GM12878 (cell line): ENCODE measurements around the gene HS1BP3. TPM values are rescaled to one million over a fixed set of nuclear protein-coding genes. Genes with fewer than 3 reads are reported as not detected.

ENCODE experiments used
- ATAC-seq: fragments of 200-7000 bp; cut with Tn5 transposase; 3 replicates; pipeline ENCODE4 v1.9.1; 2020; ENCODE audit warnings: mild to moderate bottlenecking, moderate library complexity
- BruUV-seq: library from RNA; stranded (reverse); fragments of 400-500 nt; replicated peaks from 2 replicates; lab custom pipeline; 2021; lab: Mats Ljungman, UMichigan
- CTCF ChIA-PET: fragments of 300-600 bp; sonication (Branson Sonifier 250); formaldehyde crosslinking; extraction: SDS; loops from one replicate; lab custom pipeline; 2021; ENCODE audit warnings: inconsistent platforms; lab: Yijun Ruan, JAX
- POLR2A ChIA-PET: fragments of 350-600 bp; formaldehyde crosslinking; extraction: SDS; loops from one replicate; lab custom pipeline; 2021; ENCODE audit warnings: inconsistent platforms; lab: Charles Lee
- RAD21 ChIA-PET: fragments of 300-600 bp; sonication (Branson Sonifier 250); formaldehyde crosslinking; loops from one replicate; lab custom pipeline; 2023; ENCODE audit warnings: antibody characterized with exemption; ENCODE audit not compliant: unreplicated experiment; lab: Charles Lee
- SMC1A ChIA-PET: fragments of 300-600 bp; sonication (Branson Sonifier 250); formaldehyde crosslinking; loops from one replicate; lab custom pipeline; 2023; ENCODE audit not compliant: unreplicated experiment, uncharacterized antibody; lab: Charles Lee
- DNase-seq: peaks from one replicate; pipeline ENCODE4 v3.0.0-alpha.2; 2011; ENCODE audit warnings: low read depth, low spot score
- FAIRE-seq: peaks from 3 replicates; lab custom pipeline; 2011; peaks lifted over from hg19 to GRCh38; lab: Jason Lieb, UNC
- H2AFZ ChIP-seq: 2 replicates; pipeline ENCODE4 v1.6.0; 2011; ENCODE audit warnings: low read depth, low read length, control low read depth; ENCODE audit not compliant: control insufficient read depth
- H3K27ac ChIP-seq: 2 replicates; pipeline ENCODE4 v1.5.1; 2011; ENCODE audit warnings: control low read depth; ENCODE audit not compliant: control insufficient read depth, insufficient read depth
- H3K27me3 ChIP-seq, 2 experiments: replicated peaks in 1 of 2; 2 replicates each; pipeline versions ENCODE4 v1.6.0 to v1.6.1; 2011; ENCODE audit warnings: low read length in 1 of 2; ENCODE audit not compliant: control insufficient read depth in 2 of 2, insufficient read depth in 2 of 2
- H3K36me3 ChIP-seq, 2 experiments: 2 replicates each; pipeline ENCODE4 v1.5.1; 2011; ENCODE audit warnings: low read length in 1 of 2; ENCODE audit not compliant: control insufficient read depth in 2 of 2, insufficient read depth in 2 of 2
- H3K4me1 ChIP-seq: 2 replicates; pipeline ENCODE4 v1.6.1; 2011; ENCODE audit warnings: mild to moderate bottlenecking, low read length, moderate library complexity, mixed read lengths; ENCODE audit not compliant: control insufficient read depth, insufficient read depth
- H3K4me2 ChIP-seq: 2 replicates; pipeline ENCODE4 v1.6.0; 2011; ENCODE audit warnings: control low read depth; ENCODE audit not compliant: control insufficient read depth, insufficient read depth
- H3K4me3 ChIP-seq: fragments of 200-600 bp; sonication (generic); 2 replicates; pipeline ENCODE4 v1.5.1; 2016
- H3K79me2 ChIP-seq: 2 replicates; pipeline ENCODE4 v1.6.0; 2011; ENCODE audit warnings: low read length; ENCODE audit not compliant: control insufficient read depth, insufficient read depth
- H3K9ac ChIP-seq: 2 replicates; pipeline ENCODE4 v1.8.0; 2011; ENCODE audit warnings: low read length, control low read depth, mixed read lengths; ENCODE audit not compliant: control insufficient read depth, insufficient read depth
- H3K9me3 ChIP-seq: replicated peaks from 3 replicates; pipeline ENCODE4 v1.5.1; 2011; ENCODE audit warnings: mild to moderate bottlenecking, low read length; ENCODE audit not compliant: control insufficient read depth, insufficient read depth
- H4K20me1 ChIP-seq: 2 replicates; pipeline ENCODE4 v1.6.0; 2011; ENCODE audit not compliant: control insufficient read depth, insufficient read depth
- ASH2L ChIP-seq: fragments of 300-600, 200-600 bp; sonication (generic); IDR thresholded peaks from 2 replicates; pipeline ENCODE4 v1.6.1; 2017; ENCODE audit warnings: low read depth, mild to moderate bottlenecking, borderline replicate concordance
- BMI1 ChIP-seq: fragments of 450-650 bp; IDR thresholded peaks from 2 replicates; pipeline ENCODE4 v1.6.1; 2016; ENCODE audit warnings: mild to moderate bottlenecking, moderate library complexity, borderline replicate concordance
- CBX5 ChIP-seq: sonication (generic); IDR thresholded peaks from 2 replicates; pipeline ENCODE4 v1.6.1; 2016; ENCODE audit warnings: low read depth, moderate library complexity, mild to moderate bottlenecking, inconsistent platforms
- CHD2 ChIP-seq: IDR thresholded peaks from 2 replicates; pipeline ENCODE4 v1.6.1; 2011; ENCODE audit warnings: low read depth, low read length, improper control_type of control experiment, borderline replicate concordance
- HCFC1 ChIP-seq: fragments of 150-350 bp; IDR thresholded peaks from 2 replicates; pipeline ENCODE4 v1.6.1; 2014; ENCODE audit warnings: low read length
- HDAC6 ChIP-seq: fragments of 200-600 bp; sonication (generic); IDR thresholded peaks from one replicate; pipeline ENCODE4 v1.8.0; 2017; ENCODE audit warnings: antibody characterized with exemption; ENCODE audit not compliant: unreplicated experiment
- SMAD1 ChIP-seq: fragments of 450-650 bp; IDR thresholded peaks from 2 replicates; pipeline ENCODE4 v1.6.1; 2018; ENCODE audit warnings: mild to moderate bottlenecking, low read depth; ENCODE audit not compliant: partially characterized antibody
- SMAD5 ChIP-seq: IDR thresholded peaks from 2 replicates; pipeline ENCODE4 v1.6.1; 2016; ENCODE audit warnings: antibody characterized with exemption, low read depth
- SMC3 ChIP-seq: IDR thresholded peaks from 2 replicates; pipeline ENCODE4 v1.6.1; 2011; ENCODE audit warnings: low read length, improper control_type of control experiment, borderline replicate concordance
- SPI1 ChIP-seq: IDR thresholded peaks from 2 replicates; pipeline ENCODE4 v1.6.1; 2011; ENCODE audit warnings: low read depth, mild to moderate bottlenecking, low read length, moderate library complexity, borderline replicate concordance; ENCODE audit not compliant: insufficient read depth
- SREBF1 ChIP-seq: IDR thresholded peaks from 2 replicates; pipeline ENCODE4 v1.6.1; 2012; ENCODE audit warnings: mild to moderate bottlenecking, low read length
- SUPT20H ChIP-seq: IDR thresholded peaks from 2 replicates; pipeline ENCODE4 v1.6.1; 2011; ENCODE audit warnings: low read depth, mild to moderate bottlenecking, low read length, moderate library complexity, borderline replicate concordance; ENCODE audit not compliant: control insufficient read depth
- ZNF384 ChIP-seq: IDR thresholded peaks from 2 replicates; pipeline ENCODE4 v1.6.1; 2012; ENCODE audit warnings: low read depth, mild to moderate bottlenecking, low read length, improper control_type of control experiment, borderline replicate concordance
- ZZZ3 ChIP-seq: IDR thresholded peaks from 2 replicates; pipeline ENCODE4 v1.6.1; 2011; ENCODE audit warnings: low read depth; ENCODE audit not compliant: control insufficient read depth, insufficient read length
- WGBS: methylation state at CpG from one replicate; pipeline ENCODE4 v1.1.6; 2016; ENCODE audit warnings: low lambda C conversion rate; ENCODE audit not compliant: insufficient replicate concordance, insufficient coverage; ENCODE audit errors: missing lambda C conversion rate; 5-methylcytosine and 5-hydroxymethylcytosine counted together
- in situ Hi-C: fragments of 300-500 bp; cut with MboI; formaldehyde crosslinking; loops from 9 replicates; pipeline ENCODE4 v1.14.3; 2018; ENCODE audit warnings: mixed read lengths
- intact Hi-C: fragments of 100-400 bp; cut with micrococcal nuclease; formaldehyde crosslinking; loops from one replicate; pipeline ENCODE4 v1.14.2; 2022; ENCODE audit not compliant: unreplicated experiment
- polyA plus RNA-seq, 11 experiments: library from polyadenylated mRNA; depleted of rRNA in 4 of 11; unstranded in 6 of 11; stranded (reverse) in 5 of 11; fragments of >200 nt; fragmentation: Nextera tagmentation in 4 of 11; fragmentation: Illumina TruSeq in 1 of 11; extraction: Ambion mirVana in 4 of 11; extraction: Trizol in 1 of 11; gene quantifications; 1 replicate in 1 of 11; 2 replicates in 10 of 11; pipeline versions ENCODE4 v1.2.1 to v1.2.3, GENCODE V29; 2011 to 2016; ENCODE audit warnings: inconsistent platforms in 2 of 11, missing spikeins in 2 of 11, low read depth in 1 of 11
- total RNA-seq, 4 experiments: library from RNA; depleted of rRNA in 3 of 4; stranded (reverse); fragments of >200 nt in 3 of 4; fragmentation: Illumina TruSeq in 1 of 4; extraction: Trizol in 1 of 4; gene quantifications; 2 replicates each; pipeline versions ENCODE4 v1.2.1 to v1.2.3, GENCODE V29; 2013 to 2021
- TF ChIP-seq, protein P1 (sequence below): IDR thresholded peaks from 2 replicates; pipeline ENCODE4 v1.6.1; 2012; ENCODE audit warnings: improper control_type of control experiment, low read depth, low read length; ENCODE audit not compliant: insufficient replicate concordance
- TF ChIP-seq, protein P2 (sequence below): IDR thresholded peaks from 2 replicates; pipeline ENCODE4 v1.6.1; 2012; ENCODE audit warnings: low read depth, low read length, improper control_type of control experiment

The HS1BP3 gene
- total and polyA plus RNA-seq, 10 of the 15 experiments (the other 5 are each of a cell fraction or from before 2014, with no cell fraction given) = 0.47 to 7.2 (median 4.6) TPM

DNA sequence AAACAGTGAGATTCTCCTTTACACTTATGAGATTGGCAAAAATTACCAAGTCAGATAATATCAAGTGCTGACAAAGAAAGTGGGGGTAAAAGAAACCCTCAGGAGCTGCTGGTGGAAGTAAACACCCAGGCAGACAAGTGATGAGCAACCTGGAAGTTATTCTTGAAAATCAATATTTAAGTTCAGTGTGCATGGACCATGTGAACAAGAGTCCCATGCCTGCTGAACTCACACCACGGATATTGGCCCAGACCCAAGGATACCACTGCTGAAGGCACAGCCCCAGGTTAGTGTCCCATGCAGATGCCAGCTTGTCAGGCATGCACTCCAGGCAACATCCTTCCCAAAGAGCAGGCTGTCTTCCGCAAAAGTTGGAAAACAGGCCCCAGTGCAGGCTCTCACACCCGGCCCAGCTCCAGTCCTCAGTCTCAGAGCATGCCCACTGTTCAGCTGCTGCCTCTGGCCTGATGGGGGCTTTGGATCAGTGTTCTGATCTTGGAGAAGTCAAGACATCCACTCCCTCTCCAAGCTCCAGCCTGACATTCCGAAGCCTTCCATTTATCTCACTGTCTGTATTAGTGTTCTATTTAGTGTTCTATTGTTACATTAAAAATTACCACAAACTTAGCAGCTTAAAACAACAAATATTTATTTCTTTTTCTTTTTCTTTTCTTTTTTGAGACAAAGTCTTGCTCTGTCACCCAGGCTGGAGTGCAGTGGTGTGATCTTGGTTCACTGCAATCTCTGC, 70.0 kb downstream of the HS1BP3 start:
- no peak for FAIRE-seq
- BruUV-seq = no TSS peak
- SMC1A ChIA-PET = interaction anchor here (0.8 to 2.9 kb wide), 6 partner anchors 9 to 31 kb away, joined by 3 to 15 read pairs (median 4); no protein-coding TSS in a partner anchor
- no peaks in the 10 kb centered on the region for H4K20me1 ChIP-seq
- intact Hi-C loops (no loop called here), in situ Hi-C loops (no loop called here)
- ATAC-seq = no peak
- H2AFZ ChIP-seq = no peak overlapping the region
- H3K4me3 ChIP-seq = no peak overlapping the region
- no peak for DNase-seq
- no peak overlapping the region for H3K4me2 ChIP-seq
- no peak overlapping the region for H3K9ac ChIP-seq
- 87% methylated on average over 4 of the region's 4 CpGs for WGBS
- RAD21 ChIA-PET = interaction anchor here (1.5 to 3.6 kb wide), 4 partner anchors 9 to 134 kb away, joined by 4 to 23 read pairs (median 7); partner anchors contain the start of gene RHOB
- CTCF ChIA-PET = interaction anchor here (3.2 to 4.6 kb wide), 2 partner anchors 16 to 134 kb away, joined by 7 to 26 read pairs; partner anchors contain the start of gene RHOB
- no peaks in the 10 kb centered on the region; a peak in 1 of 4 replicates for H3K27me3 ChIP-seq
- H3K36me3 ChIP-seq = no peaks in the 10 kb centered on the region
- H3K9me3 ChIP-seq = peaks cover 6% of the 10 kb centered on the region
- H3K79me2 ChIP-seq = no peaks in the 10 kb centered on the region
- H3K27ac ChIP-seq = no peak overlapping the region
- POLR2A ChIA-PET = no interaction called here
- H3K4me1 ChIP-seq = peaks cover 43% of the 10 kb centered on the region
- no peak for TF ChIP-seq SPI1
- no peak for TF ChIP-seq HCFC1
- no peak for TF ChIP-seq SREBF1
- TF ChIP-seq SMAD1 = no peak
- TF ChIP-seq CHD2 = no peak
- no peak for TF ChIP-seq CBX5
- TF ChIP-seq BMI1 = no peak
- TF ChIP-seq HDAC6 = no peak
- no peak for TF ChIP-seq ZZZ3
- TF ChIP-seq, protein P1, sequence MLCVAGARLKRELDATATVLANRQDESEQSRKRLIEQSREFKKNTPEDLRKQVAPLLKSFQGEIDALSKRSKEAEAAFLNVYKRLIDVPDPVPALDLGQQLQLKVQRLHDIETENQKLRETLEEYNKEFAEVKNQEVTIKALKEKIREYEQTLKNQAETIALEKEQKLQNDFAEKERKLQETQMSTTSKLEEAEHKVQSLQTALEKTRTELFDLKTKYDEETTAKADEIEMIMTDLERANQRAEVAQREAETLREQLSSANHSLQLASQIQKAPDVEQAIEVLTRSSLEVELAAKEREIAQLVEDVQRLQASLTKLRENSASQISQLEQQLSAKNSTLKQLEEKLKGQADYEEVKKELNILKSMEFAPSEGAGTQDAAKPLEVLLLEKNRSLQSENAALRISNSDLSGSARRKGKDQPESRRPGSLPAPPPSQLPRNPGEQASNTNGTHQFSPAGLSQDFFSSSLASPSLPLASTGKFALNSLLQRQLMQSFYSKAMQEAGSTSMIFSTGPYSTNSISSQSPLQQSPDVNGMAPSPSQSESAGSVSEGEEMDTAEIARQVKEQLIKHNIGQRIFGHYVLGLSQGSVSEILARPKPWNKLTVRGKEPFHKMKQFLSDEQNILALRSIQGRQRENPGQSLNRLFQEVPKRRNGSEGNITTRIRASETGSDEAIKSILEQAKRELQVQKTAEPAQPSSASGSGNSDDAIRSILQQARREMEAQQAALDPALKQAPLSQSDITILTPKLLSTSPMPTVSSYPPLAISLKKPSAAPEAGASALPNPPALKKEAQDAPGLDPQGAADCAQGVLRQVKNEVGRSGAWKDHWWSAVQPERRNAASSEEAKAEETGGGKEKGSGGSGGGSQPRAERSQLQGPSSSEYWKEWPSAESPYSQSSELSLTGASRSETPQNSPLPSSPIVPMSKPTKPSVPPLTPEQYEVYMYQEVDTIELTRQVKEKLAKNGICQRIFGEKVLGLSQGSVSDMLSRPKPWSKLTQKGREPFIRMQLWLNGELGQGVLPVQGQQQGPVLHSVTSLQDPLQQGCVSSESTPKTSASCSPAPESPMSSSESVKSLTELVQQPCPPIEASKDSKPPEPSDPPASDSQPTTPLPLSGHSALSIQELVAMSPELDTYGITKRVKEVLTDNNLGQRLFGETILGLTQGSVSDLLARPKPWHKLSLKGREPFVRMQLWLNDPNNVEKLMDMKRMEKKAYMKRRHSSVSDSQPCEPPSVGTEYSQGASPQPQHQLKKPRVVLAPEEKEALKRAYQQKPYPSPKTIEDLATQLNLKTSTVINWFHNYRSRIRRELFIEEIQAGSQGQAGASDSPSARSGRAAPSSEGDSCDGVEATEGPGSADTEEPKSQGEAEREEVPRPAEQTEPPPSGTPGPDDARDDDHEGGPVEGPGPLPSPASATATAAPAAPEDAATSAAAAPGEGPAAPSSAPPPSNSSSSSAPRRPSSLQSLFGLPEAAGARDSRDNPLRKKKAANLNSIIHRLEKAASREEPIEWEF = no peak
- TF ChIP-seq SMC3 = no peak
- no peak for TF ChIP-seq ZNF384
- no peak for TF ChIP-seq ASH2L
- TF ChIP-seq SMAD5 = no peak
- TF ChIP-seq SUPT20H = no peak
- TF ChIP-seq, protein P2, sequence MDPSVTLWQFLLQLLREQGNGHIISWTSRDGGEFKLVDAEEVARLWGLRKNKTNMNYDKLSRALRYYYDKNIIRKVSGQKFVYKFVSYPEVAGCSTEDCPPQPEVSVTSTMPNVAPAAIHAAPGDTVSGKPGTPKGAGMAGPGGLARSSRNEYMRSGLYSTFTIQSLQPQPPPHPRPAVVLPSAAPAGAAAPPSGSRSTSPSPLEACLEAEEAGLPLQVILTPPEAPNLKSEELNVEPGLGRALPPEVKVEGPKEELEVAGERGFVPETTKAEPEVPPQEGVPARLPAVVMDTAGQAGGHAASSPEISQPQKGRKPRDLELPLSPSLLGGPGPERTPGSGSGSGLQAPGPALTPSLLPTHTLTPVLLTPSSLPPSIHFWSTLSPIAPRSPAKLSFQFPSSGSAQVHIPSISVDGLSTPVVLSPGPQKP = no peak
